HG03196 (cell line): ENCODE measurements around the gene NR5A1.

ENCODE experiments used
- ATAC-seq: cut with Tn5 transposase; IDR thresholded peaks from one replicate; pipeline ENCODE4 v1.9.1; 2021; ENCODE audit not compliant: unreplicated experiment

Gene NR5A1

GRCh38 chr9:124467410-124468060 is 39.7 kb downstream of the NR5A1 start:
- ATAC-seq = no peak

- ATAC-seq = no peak
Measured at GRCh38 chr9:124465736-124466135, 41.5 kb downstream of the NR5A1 start.

- ATAC-seq = no peak
Measured at GRCh38 chr9:124462739-124463138, 44.5 kb downstream of the NR5A1 start.

GRCh38 chr9:124458441-124458840 is 48.8 kb downstream of the NR5A1 start:
- ATAC-seq = no peak

GRCh38 chr9:124457887-124458431 is 49.2 kb downstream of the NR5A1 start:
- no peak for ATAC-seq

GRCh38 chr9:124457079-124457886 is 49.9 kb downstream of the NR5A1 start:
- ATAC-seq = no peak

GRCh38 chr9:124456341-124457078 is 50.7 kb downstream of the NR5A1 start:
- no peak for ATAC-seq

GRCh38 chr9:124455820-124456219 is 51.4 kb downstream of the NR5A1 start:
- ATAC-seq = no peak

- ATAC-seq = no peak
Measured at GRCh38 chr9:124454791-124455443, 52.3 kb downstream of the NR5A1 start.

GRCh38 chr9:124454296-124454695 is 52.9 kb downstream of the NR5A1 start:
- ATAC-seq = no peak

- ATAC-seq = no peak
Measured at GRCh38 chr9:124453586-124454191, 53.5 kb downstream of the NR5A1 start.

- ATAC-seq = no peak
Measured at GRCh38 chr9:124452841-124453585, 54.2 kb downstream of the NR5A1 start.

- ATAC-seq = no peak
Measured at GRCh38 chr9:124452326-124452725, 54.9 kb downstream of the NR5A1 start.

GRCh38 chr9:124450931-124451661 is 56.1 kb downstream of the NR5A1 start:
- no peak for ATAC-seq

GRCh38 chr9:124450241-124450924 is 56.8 kb downstream of the NR5A1 start, which contains the start of gene ADGRD2:
ADGRD2 (plus strand) TSS chr9:124450451; CDS start chr9:124451667, 1,216 bp downstream.
- no peak for ATAC-seq

GRCh38 chr9:124449381-124450151 is 57.6 kb downstream of the NR5A1 start:
- ATAC-seq = no peak

- ATAC-seq = no peak
Measured at GRCh38 chr9:124448019-124448418, 59.2 kb downstream of the NR5A1 start.

GRCh38 chr9:124447297-124447661 is 59.9 kb downstream of the NR5A1 start:
- no peak for ATAC-seq
